Activated naive CD8-positive, alpha-beta T cell (primary cell): ENCODE results near the gene GIMAP2.
A peak's percentile ranks its signal among the peaks of the same experiment; 100 is the strongest.
"Not testable (repeated sequence)": the region's sequence is repeated elsewhere in the genome, so short reads cannot be mapped to it uniquely, and the experiment has no call there.

Experiments
- H3K27ac Mint-ChIP-seq: one replicate; pipeline ENCODE4 v1.8.0; 2021; ENCODE audit warnings: mixed read lengths
- H3K27me3 Mint-ChIP-seq: one replicate; pipeline ENCODE4 v1.8.0; 2021; ENCODE audit warnings: mixed read lengths
- H3K36me3 Mint-ChIP-seq: one replicate; pipeline ENCODE4 v1.8.0; 2021; ENCODE audit warnings: mixed read lengths
- H3K4me1 Mint-ChIP-seq: one replicate; pipeline ENCODE4 v1.8.0; 2021; ENCODE audit warnings: low read depth, mixed read lengths
- H3K4me3 Mint-ChIP-seq: one replicate; pipeline ENCODE4 v1.8.0; 2021; ENCODE audit warnings: mild to moderate bottlenecking, mixed read lengths
- H3K9me3 Mint-ChIP-seq: one replicate; pipeline ENCODE4 v1.8.0; 2021; ENCODE audit warnings: low read depth, mixed read lengths

Gene GIMAP2

DNA sequence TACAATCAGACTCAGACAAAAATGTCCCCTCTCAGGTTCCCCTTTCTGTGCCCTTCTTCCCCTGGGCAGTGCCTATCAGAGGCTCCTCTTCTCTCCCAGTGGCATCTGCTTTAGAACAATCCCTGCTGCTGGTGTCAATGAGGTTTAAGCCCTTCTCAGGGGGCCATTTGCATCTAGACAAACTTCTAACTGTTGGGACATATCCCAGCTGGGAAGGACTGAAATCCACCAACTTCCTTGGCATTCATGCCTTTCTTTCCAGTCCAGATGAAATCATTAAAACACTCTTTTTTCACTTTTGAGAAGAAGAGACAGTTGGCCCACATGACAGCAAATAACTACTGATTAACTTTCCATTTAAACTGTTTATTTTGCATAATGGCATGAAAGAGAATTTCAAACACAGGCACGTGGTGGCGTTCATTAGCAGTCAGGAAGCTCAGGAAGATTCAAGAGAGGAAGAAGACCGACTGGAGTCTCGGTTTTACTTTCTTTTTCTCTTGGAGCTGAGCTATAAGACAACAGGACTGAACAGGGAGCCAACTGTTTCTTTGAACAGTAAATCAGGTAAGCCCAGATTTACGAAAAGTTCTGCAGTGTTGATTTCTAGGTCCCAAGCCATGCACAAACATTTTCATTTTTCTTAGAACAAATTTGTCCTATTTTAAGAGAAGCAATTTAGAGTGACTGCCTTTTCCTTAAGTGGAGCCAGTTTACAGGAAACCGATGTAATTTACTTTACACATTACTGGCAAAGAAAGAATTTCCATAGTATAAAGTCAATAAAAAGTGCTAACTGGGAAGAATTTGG, at the start of gene GIMAP2:
Gene GIMAP2 (plus strand): TSS at position 488 of the 811 bp plus-strand sequence. CDS start 1,354 bp downstream, outside the sequence.
- Mint-ChIP-seq H3K27me3 (no peaks in the 10 kb centered on the region), H3K4me1 (peaks cover 85% of the 10 kb centered on the region), H3K4me3 (peak within 1 kb of the TSS; percentile 99), H3K9me3 (peaks cover 18% of the 10 kb centered on the region), H3K36me3 (peaks cover 49% of the 10 kb centered on the region), H3K27ac (peak within 1 kb of the TSS; percentile 100)

DNA sequence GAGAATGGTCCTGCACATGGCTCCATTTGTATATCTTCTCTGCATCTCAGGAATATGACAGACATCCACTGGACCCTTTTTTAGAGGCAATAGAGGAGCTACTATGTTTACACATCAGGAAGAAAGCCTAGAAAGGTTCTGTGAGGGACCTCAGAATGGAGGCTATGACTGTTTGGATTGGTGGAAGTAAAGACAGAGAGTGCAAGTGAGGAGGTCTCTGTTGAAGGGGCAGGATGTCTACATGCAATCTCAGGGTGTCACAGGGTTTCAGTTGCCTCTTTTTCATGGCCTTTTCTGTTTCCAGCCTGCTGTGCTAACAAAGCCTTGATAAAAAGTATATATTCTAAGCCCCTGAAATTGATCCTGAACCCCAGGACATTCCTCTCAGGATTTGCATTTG, 43.7 kb upstream of the GIMAP2 start:
- no peak overlapping the region for H3K4me3 Mint-ChIP-seq
- H3K36me3 Mint-ChIP-seq, result peaks cover 47% of the 10 kb centered on the region
- no peaks in the 10 kb centered on the region for H3K27me3 Mint-ChIP-seq
- H3K9me3 Mint-ChIP-seq, result peaks cover 32% of the 10 kb centered on the region
- H3K4me1 Mint-ChIP-seq, result peaks cover 75% of the 10 kb centered on the region
- no peak overlapping the region for H3K27ac Mint-ChIP-seq

DNA sequence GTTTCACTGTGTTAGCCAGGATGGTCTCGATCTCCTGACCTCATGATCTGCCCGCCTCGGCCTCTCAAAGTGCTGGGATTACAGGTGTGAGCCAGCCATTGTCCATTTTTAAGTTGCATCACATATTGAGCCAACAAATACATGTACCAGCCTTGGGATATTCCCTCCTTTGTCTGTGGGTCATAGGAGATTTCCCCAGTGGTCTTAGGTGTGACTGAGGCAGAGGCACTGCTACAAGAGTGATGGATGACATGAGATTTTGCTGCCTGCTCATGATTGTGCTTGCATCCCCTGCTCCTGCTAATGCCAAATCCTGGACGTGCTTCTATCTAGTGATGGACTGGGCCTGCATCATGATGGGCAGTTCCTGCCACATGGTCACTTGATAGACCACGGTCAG, 42.6 kb upstream of the GIMAP2 start:
- peaks cover 75% of the 10 kb centered on the region for H3K4me1 Mint-ChIP-seq

DNA sequence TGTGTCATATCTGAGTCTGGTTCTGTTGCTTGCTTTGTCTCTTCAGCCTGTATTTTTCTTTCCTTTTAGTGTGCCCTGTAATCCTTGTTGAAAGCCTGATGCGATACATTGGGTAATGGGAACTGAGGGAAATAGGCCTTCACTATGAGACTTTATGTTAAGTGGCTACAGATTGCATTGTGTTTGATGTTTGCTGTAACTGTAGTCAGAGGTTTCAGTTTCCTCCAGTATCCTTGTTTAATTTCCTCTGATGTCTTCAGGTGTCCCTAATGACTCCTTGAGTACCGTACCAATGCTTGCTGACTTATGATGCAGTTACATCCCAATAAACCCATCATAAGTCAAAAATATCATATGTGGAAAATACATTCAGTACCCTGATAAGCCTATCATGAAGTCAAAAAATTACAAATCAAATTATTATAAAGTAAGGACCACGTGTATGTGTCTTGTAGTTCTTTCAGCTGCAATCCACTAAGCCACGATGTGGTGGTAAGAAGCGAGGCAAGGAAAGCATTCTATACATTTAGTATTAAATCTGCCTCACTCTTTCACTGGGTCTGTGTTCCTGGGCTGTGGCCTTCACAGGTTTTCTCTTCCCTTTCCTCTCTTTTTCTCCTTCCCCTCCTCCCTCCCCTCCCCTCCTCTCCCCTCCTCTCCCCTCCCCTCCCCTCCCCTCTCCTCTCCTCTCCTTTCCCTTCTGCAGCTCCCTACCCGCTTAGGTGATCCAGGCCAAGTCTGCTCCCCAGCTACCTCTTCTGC, 40.1 kb upstream of the GIMAP2 start:
- H3K27ac Mint-ChIP-seq, result peak overlapping the region; percentile 75
- H3K36me3 Mint-ChIP-seq, result peaks cover 32% of the 10 kb centered on the region
- peaks cover 79% of the 10 kb centered on the region for H3K4me1 Mint-ChIP-seq
- H3K27me3 Mint-ChIP-seq, result no peaks in the 10 kb centered on the region
- H3K4me3 Mint-ChIP-seq, result peak overlapping the region; percentile 2
- H3K9me3 Mint-ChIP-seq, result peaks cover 13% of the 10 kb centered on the region

More for the DNA sequence above, 42.6 kb upstream of the GIMAP2 start:
- Mint-ChIP-seq H3K27ac (no peak overlapping the region), H3K36me3 (peaks cover 39% of the 10 kb centered on the region), H3K4me3 (no peak overlapping the region), H3K27me3 (no peaks in the 10 kb centered on the region), H3K9me3 (peaks cover 23% of the 10 kb centered on the region)

- peaks cover 46% of the 10 kb centered on the region for H3K36me3 Mint-ChIP-seq
- peak overlapping the region; percentile 83 for H3K27ac Mint-ChIP-seq
- no peaks in the 10 kb centered on the region for H3K27me3 Mint-ChIP-seq
- H3K4me3 Mint-ChIP-seq, result peak overlapping the region; percentile 50
- H3K4me1 Mint-ChIP-seq, result peaks cover 58% of the 10 kb centered on the region
- H3K9me3 Mint-ChIP-seq, result peaks cover 25% of the 10 kb centered on the region
These were observed 37.0 kb upstream of the GIMAP2 start for GRCh38 chr7:150648353-150649079.

DNA sequence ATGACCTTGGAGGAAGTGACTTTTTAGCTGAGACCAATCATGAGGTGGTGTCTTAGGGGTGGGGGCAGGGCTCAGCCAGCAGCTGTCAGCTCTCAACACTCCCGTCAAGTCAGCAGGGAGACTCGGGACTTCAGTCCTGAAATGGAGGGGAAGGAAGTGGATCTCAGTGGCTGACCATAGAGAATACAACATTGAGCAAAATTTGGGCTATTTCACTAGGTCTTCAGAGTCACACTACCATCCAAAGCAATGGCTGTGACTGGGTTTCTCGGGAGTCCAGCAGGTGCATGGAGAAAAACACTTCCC, 36.5 kb upstream of the GIMAP2 start:
- Mint-ChIP-seq H3K27ac (peak overlapping the region; percentile 81), H3K4me3 (peak overlapping the region; percentile 28), H3K27me3 (no peaks in the 10 kb centered on the region), H3K36me3 (peaks cover 43% of the 10 kb centered on the region), H3K9me3 (peaks cover 25% of the 10 kb centered on the region), H3K4me1 (peaks cover 58% of the 10 kb centered on the region)

DNA sequence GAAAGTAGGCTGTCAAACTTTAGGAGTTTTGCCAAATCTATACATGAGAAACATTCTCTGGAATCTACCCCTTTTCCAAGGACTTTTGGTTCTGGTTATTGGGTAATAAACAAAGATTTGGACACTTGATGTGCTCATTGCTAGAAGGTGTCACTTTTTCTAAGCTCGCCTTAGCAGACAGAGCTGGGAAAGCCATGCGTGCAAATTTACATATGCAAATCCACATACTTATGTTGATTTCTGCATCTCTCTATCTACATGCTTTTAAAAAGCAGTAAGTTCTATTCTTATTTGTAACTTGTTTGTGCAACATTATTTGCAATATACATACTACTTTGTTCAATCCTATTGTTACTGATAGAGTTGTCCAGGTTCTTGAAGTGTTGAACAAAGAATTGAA, 30.8 kb upstream of the GIMAP2 start:
- Mint-ChIP-seq H3K36me3 (peaks cover 38% of the 10 kb centered on the region), H3K27ac (peak overlapping the region; percentile 41), H3K9me3 (peaks cover 24% of the 10 kb centered on the region), H3K4me3 (no peak overlapping the region), H3K27me3 (no peaks in the 10 kb centered on the region), H3K4me1 (peaks cover 14% of the 10 kb centered on the region)

DNA sequence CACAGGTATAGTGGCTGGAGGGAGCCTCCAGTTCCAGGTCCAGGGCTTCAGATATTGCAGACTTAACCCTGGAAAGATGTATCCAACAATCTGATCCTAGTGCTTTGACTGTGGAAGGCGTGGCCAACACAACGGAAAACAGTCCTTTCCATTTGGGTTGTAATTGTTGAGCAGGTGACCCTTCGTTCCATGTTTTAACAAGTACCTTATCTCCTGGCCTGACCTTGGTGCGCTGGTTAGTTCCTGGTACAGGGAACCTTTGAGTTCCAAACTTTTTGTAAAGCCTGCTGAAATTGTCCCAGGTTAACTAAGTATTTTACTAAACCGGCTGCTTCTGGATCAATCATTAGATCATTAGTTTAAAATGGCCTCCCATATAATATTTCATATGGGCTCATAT, 29.5 kb upstream of the GIMAP2 start:
- Mint-ChIP-seq H3K9me3 (peaks cover 18% of the 10 kb centered on the region), H3K27ac (no peak overlapping the region), H3K4me1 (peaks cover 22% of the 10 kb centered on the region)

DNA sequence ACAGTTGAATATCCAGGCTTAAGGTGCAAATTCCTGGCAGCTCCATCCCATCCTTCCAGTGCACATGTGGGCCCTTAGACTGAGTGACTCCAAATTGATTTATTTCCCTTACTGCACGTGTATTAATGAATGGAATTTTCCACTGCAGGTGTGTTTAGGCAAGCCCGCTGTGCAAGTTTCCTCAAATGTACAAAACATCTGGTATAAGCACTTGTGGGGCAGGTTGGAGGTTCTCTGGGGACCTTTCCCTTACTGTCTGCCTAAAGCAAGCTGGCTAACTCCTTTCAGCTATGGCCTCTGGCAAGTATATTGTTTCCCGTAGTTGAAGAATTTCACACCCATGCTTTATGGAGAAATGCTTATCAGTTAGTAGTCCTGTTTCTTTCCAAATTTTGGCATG, 28.0 kb upstream of the GIMAP2 start:
- peaks cover 26% of the 10 kb centered on the region for H3K36me3 Mint-ChIP-seq
- no peaks in the 10 kb centered on the region for H3K27me3 Mint-ChIP-seq
- H3K9me3 Mint-ChIP-seq, result peaks cover 11% of the 10 kb centered on the region
- H3K4me3 Mint-ChIP-seq, result no peak overlapping the region
- H3K27ac Mint-ChIP-seq, result no peak overlapping the region
- H3K4me1 Mint-ChIP-seq, result peaks cover 37% of the 10 kb centered on the region

More for the DNA sequence above, 29.5 kb upstream of the GIMAP2 start:
- Mint-ChIP-seq H3K36me3 (peaks cover 31% of the 10 kb centered on the region), H3K4me3 (no peak overlapping the region), H3K27me3 (no peaks in the 10 kb centered on the region)

DNA sequence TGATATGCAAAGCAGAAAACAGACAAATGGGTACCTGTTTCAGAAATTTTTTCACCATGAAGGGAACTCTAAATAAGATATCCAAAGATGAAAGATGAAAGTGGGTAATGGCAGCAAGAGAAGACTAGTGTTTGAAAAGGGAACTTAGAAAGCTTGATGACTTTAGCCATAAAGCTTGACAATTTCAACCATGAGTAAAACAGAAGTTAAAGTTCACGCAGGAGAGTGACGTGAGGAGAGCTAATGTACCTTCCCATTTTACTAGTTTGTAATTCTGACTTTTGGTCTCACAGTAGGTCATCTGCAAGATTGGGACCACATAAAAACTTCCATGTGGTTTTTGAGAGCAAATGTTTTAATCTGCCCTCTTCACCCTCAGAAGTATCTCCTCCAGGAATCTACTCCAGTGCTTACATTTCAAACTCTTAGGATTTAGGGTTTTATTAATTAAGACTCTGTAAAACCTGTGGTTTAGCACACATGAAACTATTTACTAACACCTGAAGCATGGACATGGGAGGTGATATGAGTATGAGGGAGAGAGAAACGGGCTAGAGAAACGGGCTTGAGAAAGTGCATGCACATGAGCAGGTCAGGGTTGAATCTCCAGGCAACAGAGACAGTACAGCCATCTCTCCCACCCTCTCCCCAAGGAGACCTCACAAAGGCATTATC, 24.4 kb upstream of the GIMAP2 start:
- peaks cover 58% of the 10 kb centered on the region for H3K4me1 Mint-ChIP-seq
- H3K27ac Mint-ChIP-seq, result peak overlapping the region; percentile 82
- no peaks in the 10 kb centered on the region for H3K27me3 Mint-ChIP-seq
- H3K9me3 Mint-ChIP-seq, result no peaks in the 10 kb centered on the region
- H3K36me3 Mint-ChIP-seq, result peaks cover 17% of the 10 kb centered on the region
- H3K4me3 Mint-ChIP-seq, result no peak overlapping the region

- not testable (repeated sequence) for H3K9me3 Mint-ChIP-seq, H3K27me3 Mint-ChIP-seq, H3K4me3 Mint-ChIP-seq
- Mint-ChIP-seq H3K4me1 (peaks cover 76% of the 10 kb centered on the region), H3K27ac (peak overlapping the region; percentile 98), H3K36me3 (peaks cover 11% of the 10 kb centered on the region)
These were observed 22.7 kb upstream of the GIMAP2 start for GRCh38 chr7:150662821-150663220.

DNA sequence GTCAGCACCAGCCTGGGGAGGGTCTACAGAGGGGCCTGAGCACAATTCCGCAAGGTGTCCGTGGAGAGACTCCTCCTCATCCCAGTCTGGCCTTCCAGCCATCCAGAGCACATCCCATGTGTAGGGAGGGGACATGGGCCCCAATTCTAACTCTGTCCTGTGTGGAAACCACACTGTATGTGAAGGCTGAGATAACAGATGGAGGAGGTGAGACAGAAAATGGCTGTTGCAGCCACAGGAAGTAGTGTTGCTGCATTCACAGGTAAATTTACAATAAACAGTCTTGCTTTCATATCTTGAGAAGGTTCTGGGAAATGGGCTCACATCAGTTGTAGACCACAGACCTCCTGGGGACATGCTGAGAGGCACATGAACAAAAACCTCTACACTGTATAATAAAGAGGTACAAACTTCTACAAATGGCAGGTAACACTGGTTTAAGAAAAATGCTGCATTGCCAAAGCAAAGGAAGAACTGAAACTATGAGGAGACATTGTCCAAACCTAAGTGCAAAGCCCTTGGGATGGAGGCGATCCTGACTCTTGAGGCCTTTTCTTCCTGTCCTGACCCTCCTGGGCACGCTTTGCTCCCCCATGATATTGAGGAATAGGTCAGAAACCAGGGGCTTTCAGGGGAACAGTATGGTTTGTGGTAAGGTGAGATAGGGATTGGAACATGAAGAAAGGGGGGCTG, 21.6 kb upstream of the GIMAP2 start:
- H3K4me1 Mint-ChIP-seq, result peaks cover 87% of the 10 kb centered on the region
- peak overlapping the region; percentile 70 for H3K4me3 Mint-ChIP-seq
- H3K9me3 Mint-ChIP-seq, result peaks cover under 1% of the 10 kb centered on the region
- peaks cover 8% of the 10 kb centered on the region for H3K36me3 Mint-ChIP-seq
- H3K27me3 Mint-ChIP-seq, result no peaks in the 10 kb centered on the region
- H3K27ac Mint-ChIP-seq, result peak overlapping the region; percentile 98

DNA sequence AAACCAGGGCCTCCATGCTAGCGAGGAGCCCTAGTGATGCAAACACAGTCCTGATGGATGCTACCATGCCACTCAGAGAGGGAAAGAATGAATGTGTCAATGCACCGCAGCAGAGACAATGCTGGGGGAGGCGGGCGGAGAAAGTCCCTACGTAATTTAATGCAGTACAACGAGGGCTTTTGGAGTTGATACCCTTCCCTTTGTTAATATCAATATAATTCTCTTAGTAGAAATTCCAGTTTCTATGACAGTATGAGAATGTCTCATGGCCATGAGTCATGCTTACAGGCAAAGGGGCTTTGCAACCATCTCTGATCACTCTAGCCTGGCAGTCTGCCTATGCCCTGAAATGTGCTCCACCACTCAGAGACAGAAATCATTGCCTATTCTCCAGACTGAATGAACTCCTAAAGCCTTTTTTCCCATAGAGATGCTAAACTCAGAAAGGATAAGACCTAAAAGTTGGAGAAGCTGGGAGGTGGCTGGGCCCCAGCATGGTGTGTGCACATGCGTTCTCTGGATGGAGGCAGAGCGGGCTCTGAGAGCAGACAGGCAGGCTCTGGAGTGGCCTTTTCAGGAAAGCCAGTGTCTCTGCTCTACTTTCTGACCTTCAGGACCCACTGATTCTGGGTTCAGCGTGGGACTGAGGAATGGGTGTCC, 20.3 kb upstream of the GIMAP2 start:
- peak overlapping the region; percentile 74 for H3K4me3 Mint-ChIP-seq
- H3K36me3 Mint-ChIP-seq, result peaks cover 6% of the 10 kb centered on the region
- peaks cover 5% of the 10 kb centered on the region for H3K9me3 Mint-ChIP-seq
- H3K4me1 Mint-ChIP-seq, result peaks cover 99% of the 10 kb centered on the region
- no peaks in the 10 kb centered on the region for H3K27me3 Mint-ChIP-seq
- peak overlapping the region; percentile 98 for H3K27ac Mint-ChIP-seq

DNA sequence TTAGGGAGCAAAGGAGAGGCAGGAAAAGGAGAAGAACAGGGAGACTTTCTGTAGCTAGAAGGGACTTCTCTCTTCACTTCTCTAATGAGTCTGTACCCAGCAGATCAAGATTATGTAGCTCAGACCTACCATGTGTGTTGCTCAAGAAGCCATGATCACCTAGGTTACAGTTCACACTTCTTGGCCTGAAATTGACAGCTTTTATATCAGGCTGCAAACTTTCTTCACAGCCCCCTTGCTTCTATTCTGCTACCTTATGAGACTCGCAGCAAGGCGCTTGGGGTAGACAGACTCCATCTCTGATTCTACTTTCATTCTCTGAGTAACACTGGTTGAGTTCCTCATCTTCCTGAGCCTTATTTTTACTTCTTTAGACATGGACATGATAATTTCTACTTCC, 19.6 kb upstream of the GIMAP2 start:
- Mint-ChIP-seq H3K36me3 (peaks cover 6% of the 10 kb centered on the region), H3K27me3 (no peaks in the 10 kb centered on the region), H3K9me3 (peaks cover 5% of the 10 kb centered on the region), H3K4me3 (peak overlapping the region; percentile 74), H3K4me1 (peaks cover 99% of the 10 kb centered on the region), H3K27ac (peak overlapping the region; percentile 98)
